T-helper 1 cell treated with Interleukin-12 subunit alpha and Interleukin-12 subunit beta and Interleukin-4 antibody, amounts not matched to agents 30 μg/mL and 1 μg/mL, for 36 hours (primary cell): ENCODE results near the gene ZNF799.
A peak's percentile ranks its signal among the peaks of the same experiment; 100 is the strongest.
"Not testable (repeated sequence)": the region's sequence is repeated elsewhere in the genome, so short reads cannot be mapped to it uniquely, and the experiment has no call there.

ENCODE experiments used
- H3K27ac Mint-ChIP-seq: one replicate; pipeline ENCODE4 v1.8.0; 2021; ENCODE audit warnings: mild to moderate bottlenecking, mixed read lengths
- H3K27me3 Mint-ChIP-seq: one replicate; pipeline ENCODE4 v1.8.0; 2021; ENCODE audit warnings: low read depth, mixed read lengths
- H3K36me3 Mint-ChIP-seq: one replicate; pipeline ENCODE4 v1.8.0; 2021; ENCODE audit warnings: low read depth, mixed read lengths
- H3K4me1 Mint-ChIP-seq: one replicate; pipeline ENCODE4 v1.8.0; 2021; ENCODE audit warnings: low read depth, mixed read lengths
- H3K4me3 Mint-ChIP-seq: one replicate; pipeline ENCODE4 v1.8.0; 2021; ENCODE audit warnings: mild to moderate bottlenecking, moderate library complexity, mixed read lengths
- H3K9me3 Mint-ChIP-seq: one replicate; pipeline ENCODE4 v1.8.0; 2021; ENCODE audit warnings: mixed read lengths

The ZNF799 gene

GRCh38 chr19:12380444-12380737 is 20.7 kb downstream of the ZNF799 start:
- Mint-ChIP-seq H3K36me3 (peaks cover 11% of the 10 kb centered on the region), H3K4me1 (no peaks in the 10 kb centered on the region), H3K27ac (no peak overlapping the region), H3K27me3 (no peaks in the 10 kb centered on the region), H3K9me3 (peaks cover 63% of the 10 kb centered on the region), H3K4me3 (no peak overlapping the region)

- no peaks in the 10 kb centered on the region for H3K27me3 Mint-ChIP-seq
- H3K9me3 Mint-ChIP-seq = peaks cover 63% of the 10 kb centered on the region
- H3K27ac Mint-ChIP-seq = no peak overlapping the region
- H3K36me3 Mint-ChIP-seq = peaks cover 11% of the 10 kb centered on the region
- no peaks in the 10 kb centered on the region for H3K4me1 Mint-ChIP-seq
- no peak overlapping the region for H3K4me3 Mint-ChIP-seq
Observed at GRCh38 chr19:12379732-12380443, 21.2 kb downstream of the ZNF799 start.

GRCh38 chr19:12374026-12374425 is 27.0 kb downstream of the ZNF799 start:
- H3K27me3 Mint-ChIP-seq = no peaks in the 10 kb centered on the region
- H3K9me3 Mint-ChIP-seq = peaks cover 50% of the 10 kb centered on the region
- H3K4me1 Mint-ChIP-seq = no peaks in the 10 kb centered on the region
- no peak overlapping the region for H3K27ac Mint-ChIP-seq
- H3K36me3 Mint-ChIP-seq = peaks cover 4% of the 10 kb centered on the region
- H3K4me3 Mint-ChIP-seq = no peak overlapping the region

GRCh38 chr19:12365236-12366162 is 35.6 kb downstream of the ZNF799 start, which contains the start of gene ZNF442:
ZNF442 (minus strand) TSS chr19:12365683; CDS start chr19:12363631, 2,052 bp downstream.
- Mint-ChIP-seq H3K27me3 (peaks cover 5% of the 10 kb centered on the region), H3K36me3 (peaks cover 10% of the 10 kb centered on the region), H3K4me1 (peaks cover 7% of the 10 kb centered on the region), H3K27ac (peak within 1 kb of the TSS; percentile 74), H3K4me3 (peak within 1 kb of the TSS; percentile 90), H3K9me3 (peaks cover 29% of the 10 kb centered on the region)

- H3K9me3 Mint-ChIP-seq = peaks cover 33% of the 10 kb centered on the region
- H3K27ac Mint-ChIP-seq = peak overlapping the region; percentile 41
- peaks cover 10% of the 10 kb centered on the region for H3K36me3 Mint-ChIP-seq
- peak overlapping the region; percentile 90 for H3K4me3 Mint-ChIP-seq
- peaks cover 7% of the 10 kb centered on the region for H3K4me1 Mint-ChIP-seq
- H3K27me3 Mint-ChIP-seq = peaks cover 5% of the 10 kb centered on the region
Observed at GRCh38 chr19:12364391-12365235, 36.5 kb downstream of the ZNF799 start.

DNA sequence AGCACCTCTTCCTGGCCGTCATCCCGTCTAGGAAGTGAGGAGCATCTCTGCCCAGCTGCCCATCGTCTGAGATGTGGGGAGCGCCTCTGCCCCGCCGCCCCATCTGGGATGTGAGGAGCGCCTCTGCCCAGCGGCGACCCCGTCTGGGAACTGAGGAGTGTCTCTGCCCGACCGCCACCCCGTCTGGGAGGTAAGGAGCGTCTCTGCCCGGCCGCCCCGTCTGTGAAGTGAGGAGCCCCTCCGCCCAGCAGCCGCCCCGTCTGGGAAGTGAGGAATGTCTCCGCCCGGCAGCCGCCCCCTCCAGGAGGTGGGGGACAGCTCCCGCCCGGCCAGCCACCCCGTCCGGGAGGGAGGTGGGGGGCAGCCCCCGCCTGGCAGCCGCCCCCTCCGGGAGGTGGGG is 38.8 kb downstream of the ZNF799 start:
- not testable (repeated sequence) for H3K4me3 Mint-ChIP-seq, H3K4me1 Mint-ChIP-seq, H3K27me3 Mint-ChIP-seq, H3K27ac Mint-ChIP-seq
- Mint-ChIP-seq H3K9me3 (peaks cover 44% of the 10 kb centered on the region), H3K36me3 (peaks cover 11% of the 10 kb centered on the region)

DNA sequence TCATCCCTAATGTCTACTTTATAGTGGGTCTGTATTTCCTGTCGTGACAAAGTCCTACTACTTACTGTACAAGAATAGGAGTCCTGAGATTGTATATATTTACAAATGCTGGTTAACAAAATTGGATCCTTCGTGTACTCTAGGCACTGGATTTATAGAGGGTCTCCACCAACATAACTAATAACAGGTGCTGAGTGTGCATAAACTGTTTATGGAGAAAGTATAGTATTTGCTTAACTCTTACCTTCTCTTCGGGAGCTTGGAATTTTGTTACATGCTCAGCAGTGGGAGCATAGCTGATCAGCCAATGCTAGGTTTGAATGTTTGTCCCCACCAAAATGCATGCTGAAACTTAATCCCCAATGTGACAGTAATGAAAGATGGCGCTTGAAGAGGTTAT is 47.7 kb downstream of the ZNF799 start:
- Mint-ChIP-seq H3K27me3 (no peaks in the 10 kb centered on the region), H3K4me3 (no peak overlapping the region), H3K9me3 (peaks cover 69% of the 10 kb centered on the region), H3K27ac (no peak overlapping the region), H3K4me1 (no peaks in the 10 kb centered on the region), H3K36me3 (peaks cover 17% of the 10 kb centered on the region)

DNA sequence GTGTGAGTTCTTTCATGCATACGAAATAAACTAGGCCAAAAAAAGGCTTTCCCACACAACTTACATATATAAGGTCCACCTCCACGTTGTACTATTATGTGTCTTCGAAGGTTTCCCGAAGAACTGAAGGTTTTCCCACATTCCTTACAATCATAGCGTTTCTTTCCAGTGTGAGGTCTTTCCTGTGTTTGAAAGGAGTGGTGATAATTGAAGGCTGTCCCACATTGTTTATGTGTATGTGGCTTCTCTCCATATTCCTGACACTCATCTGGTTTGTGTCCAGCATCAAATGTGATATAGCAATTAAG is 50.2 kb downstream of the ZNF799 start:
- Mint-ChIP-seq H3K36me3 (peaks cover 21% of the 10 kb centered on the region), H3K4me3 (no peak overlapping the region), H3K9me3 (peaks cover 73% of the 10 kb centered on the region), H3K27me3 (no peaks in the 10 kb centered on the region), H3K27ac (no peak overlapping the region), H3K4me1 (no peaks in the 10 kb centered on the region)

GRCh38 chr19:12350185-12350889 is 50.7 kb downstream of the ZNF799 start:
- Mint-ChIP-seq H3K4me1 (no peaks in the 10 kb centered on the region), H3K9me3 (peaks cover 75% of the 10 kb centered on the region)

DNA sequence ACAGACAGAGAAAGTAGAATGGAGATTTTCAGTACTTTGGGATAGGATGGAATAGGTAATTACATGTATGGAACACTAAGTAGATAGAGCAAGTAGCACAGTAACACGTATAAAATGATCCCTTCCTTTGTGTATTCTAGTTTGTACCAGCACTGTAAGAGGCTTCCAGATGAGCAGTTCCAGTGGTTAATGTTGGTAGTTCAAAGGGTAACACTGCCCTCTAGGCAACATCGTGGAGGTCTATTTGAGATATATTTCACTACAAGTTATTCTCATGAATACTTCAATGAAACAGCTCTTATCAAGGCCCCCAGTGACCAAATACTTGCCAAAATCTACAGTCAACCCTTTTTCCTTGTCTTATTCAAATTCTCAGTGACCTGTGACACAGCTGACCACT is 54.2 kb downstream of the ZNF799 start:
- no peaks in the 10 kb centered on the region for H3K27me3 Mint-ChIP-seq
- no peaks in the 10 kb centered on the region for H3K4me1 Mint-ChIP-seq
- no peak overlapping the region for H3K4me3 Mint-ChIP-seq
- H3K9me3 Mint-ChIP-seq = peaks cover 64% of the 10 kb centered on the region
- H3K36me3 Mint-ChIP-seq = peaks cover 20% of the 10 kb centered on the region
- no peak overlapping the region for H3K27ac Mint-ChIP-seq

More at GRCh38 chr19:12350185-12350889, 50.7 kb downstream of the ZNF799 start:
- no peak overlapping the region for H3K27ac Mint-ChIP-seq
- no peak overlapping the region for H3K4me3 Mint-ChIP-seq
- no peaks in the 10 kb centered on the region for H3K27me3 Mint-ChIP-seq
- peaks cover 23% of the 10 kb centered on the region for H3K36me3 Mint-ChIP-seq

DNA sequence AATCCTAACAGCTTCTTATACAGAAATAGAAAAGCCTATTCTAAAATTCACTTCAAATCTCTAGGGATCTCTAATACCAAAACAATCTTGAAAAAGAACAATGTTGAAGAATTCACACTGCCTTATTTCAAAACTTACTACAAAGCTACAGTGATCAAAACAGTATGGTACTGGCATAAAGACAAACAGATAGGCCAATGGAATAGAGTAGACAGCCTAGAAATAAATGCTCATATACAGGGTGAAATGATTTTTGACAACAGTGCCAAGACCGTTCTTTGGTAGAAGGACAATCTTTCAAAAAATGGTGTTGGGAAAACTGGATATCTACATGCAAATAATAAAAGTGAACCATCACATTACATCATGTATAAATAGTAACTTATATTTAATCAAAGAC is 55.9 kb downstream of the ZNF799 start:
- peaks cover 14% of the 10 kb centered on the region for H3K36me3 Mint-ChIP-seq
- no peaks in the 10 kb centered on the region for H3K4me1 Mint-ChIP-seq
- no peaks in the 10 kb centered on the region for H3K27me3 Mint-ChIP-seq
- peaks cover 61% of the 10 kb centered on the region for H3K9me3 Mint-ChIP-seq
- no peak overlapping the region for H3K4me3 Mint-ChIP-seq
- no peak overlapping the region for H3K27ac Mint-ChIP-seq
